ENCODE data around the gene GALNT1. TPM values are rescaled to one million over a fixed set of nuclear protein-coding genes. Genes with fewer than 3 reads are reported as not detected.
"Not testable (repeated sequence)": the region's sequence is repeated elsewhere in the genome, so short reads cannot be mapped to it uniquely, and the experiment has no call there.

Gene GALNT1
- 10 to 100 TPM; 36.2 to 42.7 TPM for total RNA-seq

GRCh38 chr18:35581546-35581897 lies at the start of gene GALNT1:
TSS of gene GALNT1 (plus strand) at chr18:35581740. CDS start at chr18:35654663, 72,923 bp downstream.
- peaks cover 29% of the 10 kb centered on the region for H3K4me1 Mint-ChIP-seq
- peaks cover 30% of the 10 kb centered on the region for H3K36me3 Mint-ChIP-seq
- peak within 1 kb of the TSS; percentile 73 for H3K4me3 Mint-ChIP-seq
- DNase-seq (no peak), ATAC-seq (peak; percentile 40)
- CTCF ChIA-PET = no interaction called here
- H3K27me3 Mint-ChIP-seq = peaks cover 20% of the 10 kb centered on the region
- H3K27ac Mint-ChIP-seq = peak within 1 kb of the TSS; percentile 75
- H3K9me3 Mint-ChIP-seq (ENCODE audit: low read depth) = peaks cover 10% of the 10 kb centered on the region

- Mint-ChIP-seq H3K4me3 (no peak overlapping the region), H3K36me3 (peaks cover 2% of the 10 kb centered on the region)
These were observed 47.6 kb upstream of the GALNT1 start for GRCh38 chr18:35533916-35534405.

GRCh38 chr18:35535297-35535696 lies 46.2 kb upstream of the GALNT1 start:
- H3K4me3 Mint-ChIP-seq = no peak overlapping the region
- DNase-seq (no peak), ATAC-seq (no peak)
- no peaks in the 10 kb centered on the region for H3K4me1 Mint-ChIP-seq
- peaks cover 7% of the 10 kb centered on the region for H3K9me3 Mint-ChIP-seq (ENCODE audit: low read depth)
- CTCF ChIA-PET = no interaction called here
- H3K27me3 Mint-ChIP-seq = peaks cover 23% of the 10 kb centered on the region
- no peak overlapping the region for H3K27ac Mint-ChIP-seq
- peaks cover 2% of the 10 kb centered on the region for H3K36me3 Mint-ChIP-seq

More at GRCh38 chr18:35533916-35534405, 47.6 kb upstream of the GALNT1 start:
- CTCF ChIA-PET = interaction anchor here (0.9 to 1.0 kb wide), 2 partner anchors 8 to 11 kb away, joined by 3 read pairs; no protein-coding TSS in a partner anchor
- H3K9me3 Mint-ChIP-seq (ENCODE audit: low read depth) = peaks cover 7% of the 10 kb centered on the region
- peaks cover 20% of the 10 kb centered on the region for H3K27me3 Mint-ChIP-seq
- no peaks in the 10 kb centered on the region for H3K4me1 Mint-ChIP-seq
- ATAC-seq (no peak), DNase-seq (no peak)
- no peak overlapping the region for H3K27ac Mint-ChIP-seq

DNA sequence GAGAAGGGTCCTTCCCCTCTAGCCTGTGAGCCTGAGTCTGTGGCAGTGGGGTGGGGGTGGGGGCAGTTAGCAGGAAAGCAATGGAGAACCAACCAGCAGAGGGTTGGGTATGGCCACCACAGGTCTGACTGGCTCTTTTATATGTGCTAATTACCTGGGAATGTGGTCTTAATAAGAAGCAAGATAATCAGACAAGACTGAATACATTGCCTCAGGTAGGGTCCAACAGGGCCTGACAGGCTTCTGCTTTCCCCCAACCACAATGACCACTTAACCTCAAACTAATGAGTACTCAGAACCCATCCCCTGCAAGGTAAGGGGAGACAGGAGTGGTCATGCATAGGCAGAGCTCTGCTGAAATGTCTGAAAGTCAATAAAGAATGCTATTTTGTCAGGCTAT lies 39.2 kb upstream of the GALNT1 start:
- H3K9me3 Mint-ChIP-seq (ENCODE audit: low read depth) = no peaks in the 10 kb centered on the region
- H3K27ac Mint-ChIP-seq = no peak overlapping the region
- no peak for DNase-seq
- peaks cover 1% of the 10 kb centered on the region for H3K36me3 Mint-ChIP-seq
- no peak for ATAC-seq
- no peaks in the 10 kb centered on the region for H3K4me1 Mint-ChIP-seq
- CTCF ChIA-PET = no interaction called here
- H3K4me3 Mint-ChIP-seq = no peak overlapping the region
- H3K27me3 Mint-ChIP-seq = peaks cover 17% of the 10 kb centered on the region

DNA sequence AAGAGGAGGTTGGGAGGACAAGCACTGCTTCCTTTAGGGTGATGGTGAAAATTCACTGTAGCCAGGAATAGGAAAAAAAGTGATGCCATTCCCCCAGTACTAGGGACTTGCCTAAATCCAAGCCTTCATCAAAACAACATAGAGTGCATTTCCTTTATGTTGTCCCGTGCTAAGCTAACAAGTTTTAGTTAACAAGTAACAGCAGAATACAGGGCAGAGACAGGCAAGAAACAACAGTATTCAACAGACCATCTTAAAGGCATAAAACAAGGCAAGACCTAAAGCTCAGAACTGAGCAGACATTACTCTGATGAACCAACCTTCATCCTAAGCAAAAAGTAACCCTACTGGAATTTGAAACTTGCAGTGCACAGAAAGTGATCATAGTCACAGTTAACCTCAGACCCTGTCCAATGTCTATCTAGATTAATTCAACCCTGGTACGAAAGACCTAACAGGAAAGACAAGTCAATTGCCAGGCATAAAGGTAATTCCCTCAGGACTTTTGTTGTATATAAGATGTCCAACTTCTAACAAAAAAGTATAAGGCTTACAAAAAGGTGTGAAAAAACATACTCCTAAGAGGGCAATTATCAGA lies 34.4 kb upstream of the GALNT1 start:
- Mint-ChIP-seq H3K36me3 (peaks cover 1% of the 10 kb centered on the region), H3K4me1 (no peaks in the 10 kb centered on the region), H3K4me3 (no peak overlapping the region), H3K9me3 (ENCODE audit: low read depth) (no peaks in the 10 kb centered on the region), H3K27me3 (peaks cover 9% of the 10 kb centered on the region), H3K27ac (no peak overlapping the region)
- CTCF ChIA-PET = no interaction called here
- DNase-seq (no peak), ATAC-seq (no peak)

DNA sequence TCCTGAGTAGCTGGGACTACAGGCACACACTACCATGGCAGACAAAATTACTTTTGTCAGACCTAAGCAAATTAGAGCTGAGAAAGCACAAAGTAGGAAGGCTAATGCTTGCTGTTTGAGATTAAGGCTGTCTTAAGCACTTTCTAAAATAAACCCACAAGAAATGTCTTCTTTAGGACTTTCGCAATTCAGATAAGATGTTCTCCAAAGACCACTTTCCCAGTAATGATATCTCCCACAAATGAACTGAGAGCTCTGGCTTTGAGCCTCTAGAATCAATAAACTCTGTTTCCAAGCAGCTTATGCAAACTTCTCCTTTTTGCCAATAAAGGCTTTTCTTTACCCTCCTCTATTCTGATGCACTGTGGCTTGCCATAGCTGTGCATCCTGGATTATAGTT lies 32.0 kb upstream of the GALNT1 start:
- Mint-ChIP-seq H3K4me1 (no peaks in the 10 kb centered on the region), H3K27me3 (peaks cover 15% of the 10 kb centered on the region), H3K36me3 (peaks cover 1% of the 10 kb centered on the region), H3K4me3 (no peak overlapping the region), H3K9me3 (ENCODE audit: low read depth) (no peaks in the 10 kb centered on the region), H3K27ac (no peak overlapping the region)
- CTCF ChIA-PET = interaction anchor here (0.6 kb wide), 1 partner anchor 23 kb away, joined by 3 read pairs; no protein-coding TSS in a partner anchor
- ATAC-seq (no peak), DNase-seq (no peak)

- Mint-ChIP-seq H3K27me3 (peaks cover 16% of the 10 kb centered on the region), H3K9me3 (ENCODE audit: low read depth) (no peaks in the 10 kb centered on the region), H3K4me1 (no peaks in the 10 kb centered on the region), H3K27ac (no peak overlapping the region), H3K36me3 (no peaks in the 10 kb centered on the region), H3K4me3 (no peak overlapping the region)
- ATAC-seq (no peak), DNase-seq (no peak)
- CTCF ChIA-PET = no interaction called here
These were observed 28.2 kb upstream of the GALNT1 start for GRCh38 chr18:35553300-35553699.

DNA sequence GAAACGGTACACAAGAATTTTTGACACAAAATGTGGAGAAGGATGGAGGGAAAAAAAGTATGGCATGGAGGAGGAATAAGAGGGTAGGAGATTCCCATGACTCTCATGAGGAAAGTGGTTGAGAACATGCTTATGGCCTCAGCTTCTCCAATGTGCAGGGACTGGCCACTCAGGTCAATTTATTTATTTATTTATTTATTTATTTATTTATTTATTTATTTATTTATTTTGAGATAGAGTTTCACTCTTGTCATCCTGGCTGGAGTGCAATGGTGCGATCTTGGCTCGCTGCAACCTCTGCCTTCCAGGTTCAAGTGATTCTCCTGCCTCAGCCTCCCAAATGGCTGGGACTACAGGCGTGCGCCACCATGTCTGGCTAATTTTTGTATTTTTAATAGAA lies 26.0 kb upstream of the GALNT1 start:
- H3K27ac Mint-ChIP-seq; H3K9me3 Mint-ChIP-seq (ENCODE audit: low read depth); H3K4me1 Mint-ChIP-seq; CTCF ChIA-PET; ATAC-seq; H3K4me3 Mint-ChIP-seq; DNase-seq; H3K36me3 Mint-ChIP-seq: not testable (repeated sequence)
- H3K27me3 Mint-ChIP-seq = peaks cover 11% of the 10 kb centered on the region

GRCh38 chr18:35559867-35560266 lies 21.7 kb upstream of the GALNT1 start:
- Mint-ChIP-seq H3K4me1 (peaks cover 2% of the 10 kb centered on the region), H3K9me3 (ENCODE audit: low read depth) (no peaks in the 10 kb centered on the region), H3K27ac (no peak overlapping the region), H3K27me3 (peaks cover 6% of the 10 kb centered on the region), H3K4me3 (no peak overlapping the region), H3K36me3 (no peaks in the 10 kb centered on the region)
- CTCF ChIA-PET = interaction anchor here (0.6 kb wide), 1 partner anchor 9 kb away, joined by 3 read pairs; no protein-coding TSS in a partner anchor
- ATAC-seq = no peak
- DNase-seq = no peak

DNA sequence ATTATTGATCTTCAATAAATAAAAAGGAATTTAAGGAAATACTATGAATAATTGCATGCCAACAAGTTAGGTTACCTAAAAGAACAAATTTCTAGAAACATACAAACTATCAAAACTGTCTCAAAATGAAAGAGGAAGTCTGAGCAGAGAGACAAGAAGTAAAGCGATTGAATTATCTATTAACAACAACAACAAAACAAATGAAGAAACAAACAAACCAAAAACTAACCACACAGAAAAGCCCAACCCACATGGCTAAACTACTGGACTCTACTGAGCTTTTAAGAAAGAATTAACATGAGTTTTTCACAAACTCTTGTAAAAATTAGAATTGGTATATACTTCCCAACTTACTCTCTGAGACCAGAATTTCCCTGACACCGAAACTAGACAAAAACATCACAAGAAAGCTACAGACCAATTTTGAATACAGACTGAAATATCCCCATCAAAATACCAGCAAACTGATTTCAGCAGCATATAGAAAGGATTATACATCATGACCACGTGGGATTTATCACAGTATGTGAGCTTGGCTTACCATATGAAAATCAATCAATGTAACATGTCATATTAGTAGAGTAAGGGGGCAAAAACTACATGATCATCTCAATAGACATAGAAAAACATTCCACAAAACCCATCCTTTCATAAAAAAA lies 16.6 kb upstream of the GALNT1 start:
- peaks cover 2% of the 10 kb centered on the region for H3K4me1 Mint-ChIP-seq
- no peak overlapping the region for H3K4me3 Mint-ChIP-seq
- H3K36me3 Mint-ChIP-seq = no peaks in the 10 kb centered on the region
- no peaks in the 10 kb centered on the region for H3K27me3 Mint-ChIP-seq
- no peak for ATAC-seq
- H3K9me3 Mint-ChIP-seq (ENCODE audit: low read depth) = no peaks in the 10 kb centered on the region
- no peak for DNase-seq
- CTCF ChIA-PET = interaction anchor here (0.7 to 1.1 kb wide), 2 partner anchors 14 to 67 kb away, joined by 3 read pairs; partner anchors contain the start of gene INO80C
- no peak overlapping the region for H3K27ac Mint-ChIP-seq

DNA sequence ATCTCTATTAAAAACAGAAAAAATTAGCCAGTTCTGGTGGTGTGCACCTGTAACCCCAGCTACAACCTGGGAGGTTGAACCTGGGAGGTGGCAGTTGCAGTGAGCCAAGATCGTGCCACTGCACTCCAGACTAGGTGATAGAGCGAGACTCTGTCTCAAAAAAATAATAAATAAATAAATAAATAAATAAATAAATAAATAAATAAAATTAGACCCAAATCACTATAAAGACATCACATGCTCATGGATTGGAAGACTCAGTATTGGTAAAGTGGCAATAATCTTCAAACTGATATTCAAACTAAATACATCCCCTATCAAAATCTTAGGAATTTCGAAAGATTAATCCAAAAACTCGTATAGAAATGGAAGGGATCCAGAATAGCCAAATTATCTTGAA lies 15.5 kb upstream of the GALNT1 start:
- H3K27me3 Mint-ChIP-seq = no peaks in the 10 kb centered on the region
- no peak overlapping the region for H3K27ac Mint-ChIP-seq
- no peak for ATAC-seq
- no peak for DNase-seq
- peaks cover 2% of the 10 kb centered on the region for H3K4me1 Mint-ChIP-seq
- no peak overlapping the region for H3K4me3 Mint-ChIP-seq
- H3K36me3 Mint-ChIP-seq = no peaks in the 10 kb centered on the region
- no peaks in the 10 kb centered on the region for H3K9me3 Mint-ChIP-seq (ENCODE audit: low read depth)
- CTCF ChIA-PET = no interaction called here

DNA sequence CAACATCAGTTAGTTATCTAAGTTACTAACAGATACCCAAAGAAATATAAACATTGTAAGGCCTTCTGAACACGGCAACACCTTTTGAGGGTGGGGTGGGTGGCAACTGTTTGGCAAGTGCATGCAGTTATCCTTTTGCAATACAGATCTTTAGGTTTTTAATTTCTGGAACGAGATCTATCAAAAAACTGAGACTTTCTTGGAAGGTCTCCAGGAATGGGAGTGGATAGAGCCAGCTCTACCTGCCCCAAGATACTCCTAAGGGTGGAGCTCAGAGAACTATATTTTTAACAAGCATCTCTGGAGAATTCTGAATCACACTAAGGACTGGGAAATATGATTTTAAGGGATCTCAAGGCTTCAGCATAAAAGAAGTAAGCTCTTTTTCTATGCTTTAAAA lies 11.4 kb upstream of the GALNT1 start:
- ATAC-seq (no peak), DNase-seq (no peak)
- peaks cover 14% of the 10 kb centered on the region for H3K27me3 Mint-ChIP-seq
- peaks cover 20% of the 10 kb centered on the region for H3K4me1 Mint-ChIP-seq
- H3K9me3 Mint-ChIP-seq (ENCODE audit: low read depth) = no peaks in the 10 kb centered on the region
- H3K27ac Mint-ChIP-seq = no peak overlapping the region
- CTCF ChIA-PET = interaction anchor here (1.1 kb wide), 1 partner anchor 89 kb away, joined by 3 read pairs; no protein-coding TSS in a partner anchor
- no peak overlapping the region for H3K4me3 Mint-ChIP-seq
- H3K36me3 Mint-ChIP-seq = peaks cover 6% of the 10 kb centered on the region

- Mint-ChIP-seq H3K36me3 (peaks cover 12% of the 10 kb centered on the region), H3K9me3 (ENCODE audit: low read depth) (peaks cover 3% of the 10 kb centered on the region), H3K27ac (no peak overlapping the region), H3K4me3 (no peak overlapping the region), H3K4me1 (peaks cover 21% of the 10 kb centered on the region), H3K27me3 (peaks cover 14% of the 10 kb centered on the region)
- ATAC-seq = no peak
- DNase-seq = no peak
- CTCF ChIA-PET = no interaction called here
These were observed 10.4 kb upstream of the GALNT1 start for GRCh38 chr18:35571138-35571537.

DNA sequence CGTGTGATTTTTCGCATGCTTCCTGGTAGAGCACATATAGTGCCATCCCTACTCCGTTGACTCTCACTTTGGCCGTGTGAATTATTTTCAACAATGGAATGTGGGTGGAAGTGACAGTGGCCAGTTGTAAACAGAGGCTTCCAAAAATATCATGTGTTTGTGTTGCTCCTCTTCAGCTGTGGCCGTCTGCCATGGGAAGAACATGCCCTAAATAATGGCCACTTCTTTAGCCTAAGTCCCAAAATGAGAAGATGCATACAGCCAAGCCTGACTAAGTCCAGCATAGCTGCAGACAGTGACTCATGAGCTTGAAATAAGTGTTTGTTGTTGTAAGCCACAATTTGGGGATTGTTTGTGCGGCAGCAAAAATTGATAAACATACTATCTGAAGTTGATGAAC lies 8.9 kb upstream of the GALNT1 start:
- no peak for DNase-seq
- ATAC-seq = no peak
- Mint-ChIP-seq H3K9me3 (ENCODE audit: low read depth) (peaks cover 11% of the 10 kb centered on the region), H3K4me3 (no peak overlapping the region), H3K4me1 (peaks cover 34% of the 10 kb centered on the region), H3K27ac (no peak overlapping the region), H3K27me3 (peaks cover 14% of the 10 kb centered on the region), H3K36me3 (peaks cover 22% of the 10 kb centered on the region)
- CTCF ChIA-PET = no interaction called here

All from activated CD8-positive, alpha-beta memory T cell treated with anti-CD3 and anti-CD28 coated beads, Interleukin-2, amount 10 ng/mL, durations not matched to agents 7 days and 5 days (primary cell).